Measurements from ENCODE around the gene HDAC4. TPM values are rescaled to one million over a fixed set of nuclear protein-coding genes. Genes with fewer than 3 reads are reported as not detected.

HDAC4 gene
- total RNA-seq, 2 experiments from 2014 or later: 25.2 to 65.1 TPM

GRCh38 chr2:239438368-239438767, 37.5 kb upstream of the HDAC4 start:
- H3K27ac Mint-ChIP-seq: no peak overlapping the region
- H3K36me3 Mint-ChIP-seq: peaks cover 2% of the 10 kb centered on the region
- peaks cover 18% of the 10 kb centered on the region for H3K4me1 Mint-ChIP-seq
- DNase-seq (no peak), ATAC-seq (no peak)
- CTCF ChIA-PET: no interaction called here
- peaks cover 8% of the 10 kb centered on the region for H3K9me3 Mint-ChIP-seq (ENCODE audit: low read depth)
- H3K27me3 Mint-ChIP-seq: peaks cover 54% of the 10 kb centered on the region
- no peak overlapping the region for H3K4me3 Mint-ChIP-seq

- CTCF ChIA-PET: no interaction called here
- DNase-seq (no peak), ATAC-seq (no peak)
- H3K9me3 Mint-ChIP-seq (ENCODE audit: low read depth): peaks cover 8% of the 10 kb centered on the region
- H3K4me3 Mint-ChIP-seq: no peak overlapping the region
- peaks cover 2% of the 10 kb centered on the region for H3K36me3 Mint-ChIP-seq
- H3K27me3 Mint-ChIP-seq: peaks cover 46% of the 10 kb centered on the region
- no peak overlapping the region for H3K27ac Mint-ChIP-seq
- H3K4me1 Mint-ChIP-seq: peaks cover 18% of the 10 kb centered on the region
These were observed 36.0 kb upstream of the HDAC4 start for GRCh38 chr2:239436669-239437335.

GRCh38 chr2:239436076-239436475, 35.3 kb upstream of the HDAC4 start:
- Mint-ChIP-seq H3K9me3 (ENCODE audit: low read depth) (peaks cover 8% of the 10 kb centered on the region), H3K4me1 (peaks cover 13% of the 10 kb centered on the region), H3K4me3 (no peak overlapping the region), H3K36me3 (peaks cover 2% of the 10 kb centered on the region), H3K27ac (no peak overlapping the region), H3K27me3 (peaks cover 39% of the 10 kb centered on the region)
- no peak for DNase-seq
- CTCF ChIA-PET: no interaction called here
- ATAC-seq: no peak

- Mint-ChIP-seq H3K36me3 (peaks cover 2% of the 10 kb centered on the region), H3K9me3 (ENCODE audit: low read depth) (peaks cover 8% of the 10 kb centered on the region), H3K4me3 (no peak overlapping the region), H3K4me1 (peaks cover 9% of the 10 kb centered on the region), H3K27me3 (peaks cover 26% of the 10 kb centered on the region), H3K27ac (no peak overlapping the region)
- ATAC-seq (peak; percentile 33), DNase-seq (no peak)
- CTCF ChIA-PET: no interaction called here
These were observed 33.1 kb upstream of the HDAC4 start for GRCh38 chr2:239433777-239434403.

GRCh38 chr2:239432174-239432573, 31.4 kb upstream of the HDAC4 start:
- H3K9me3 Mint-ChIP-seq (ENCODE audit: low read depth): peaks cover 8% of the 10 kb centered on the region
- CTCF ChIA-PET: no interaction called here
- ATAC-seq: no peak
- peaks cover 9% of the 10 kb centered on the region for H3K4me1 Mint-ChIP-seq
- H3K27ac Mint-ChIP-seq: no peak overlapping the region
- peaks cover 26% of the 10 kb centered on the region for H3K27me3 Mint-ChIP-seq
- peaks cover 2% of the 10 kb centered on the region for H3K36me3 Mint-ChIP-seq
- H3K4me3 Mint-ChIP-seq: no peak overlapping the region
- DNase-seq: no peak

GRCh38 chr2:239431536-239431935, 30.7 kb upstream of the HDAC4 start:
- ATAC-seq (no peak), DNase-seq (no peak)
- peaks cover 24% of the 10 kb centered on the region for H3K27me3 Mint-ChIP-seq
- H3K4me3 Mint-ChIP-seq: no peak overlapping the region
- H3K4me1 Mint-ChIP-seq: peaks cover 9% of the 10 kb centered on the region
- peaks cover 2% of the 10 kb centered on the region for H3K36me3 Mint-ChIP-seq
- H3K27ac Mint-ChIP-seq: no peak overlapping the region
- peaks cover 8% of the 10 kb centered on the region for H3K9me3 Mint-ChIP-seq (ENCODE audit: low read depth)
- CTCF ChIA-PET: no interaction called here

- DNase-seq: no peak
- Mint-ChIP-seq H3K36me3 (peaks cover 2% of the 10 kb centered on the region), H3K4me1 (peaks cover 9% of the 10 kb centered on the region), H3K27me3 (peaks cover 23% of the 10 kb centered on the region), H3K4me3 (no peak overlapping the region), H3K27ac (no peak overlapping the region), H3K9me3 (ENCODE audit: low read depth) (peaks cover 8% of the 10 kb centered on the region)
- CTCF ChIA-PET: no interaction called here
- ATAC-seq: no peak
These were observed 28.9 kb upstream of the HDAC4 start for GRCh38 chr2:239429473-239430350.

- DNase-seq: no peak
- H3K4me3 Mint-ChIP-seq: no peak overlapping the region
- H3K27ac Mint-ChIP-seq: no peak overlapping the region
- CTCF ChIA-PET: no interaction called here
- H3K27me3 Mint-ChIP-seq: peaks cover 23% of the 10 kb centered on the region
- no peaks in the 10 kb centered on the region for H3K9me3 Mint-ChIP-seq (ENCODE audit: low read depth)
- H3K4me1 Mint-ChIP-seq: no peaks in the 10 kb centered on the region
- ATAC-seq: no peak
- H3K36me3 Mint-ChIP-seq: no peaks in the 10 kb centered on the region
These were observed 24.8 kb upstream of the HDAC4 start for GRCh38 chr2:239425631-239426030.

GRCh38 chr2:239424337-239425045, 23.7 kb upstream of the HDAC4 start:
- H3K27ac Mint-ChIP-seq: no peak overlapping the region
- H3K36me3 Mint-ChIP-seq: no peaks in the 10 kb centered on the region
- no peaks in the 10 kb centered on the region for H3K4me1 Mint-ChIP-seq
- no peaks in the 10 kb centered on the region for H3K9me3 Mint-ChIP-seq (ENCODE audit: low read depth)
- no peak overlapping the region for H3K4me3 Mint-ChIP-seq
- no peak for ATAC-seq
- no peak for DNase-seq
- CTCF ChIA-PET: no interaction called here
- H3K27me3 Mint-ChIP-seq: peaks cover 23% of the 10 kb centered on the region

- Mint-ChIP-seq H3K4me1 (no peaks in the 10 kb centered on the region), H3K27me3 (peaks cover 26% of the 10 kb centered on the region), H3K27ac (no peak overlapping the region), H3K4me3 (no peak overlapping the region), H3K9me3 (ENCODE audit: low read depth) (no peaks in the 10 kb centered on the region), H3K36me3 (no peaks in the 10 kb centered on the region)
- CTCF ChIA-PET: interaction anchor here (0.7 kb wide), 1 partner anchor 468 kb away, joined by 3 read pairs; no protein-coding TSS in a partner anchor
- DNase-seq: no peak
- ATAC-seq: no peak
These were observed 22.7 kb upstream of the HDAC4 start for GRCh38 chr2:239423551-239423950.

GRCh38 chr2:239421851-239422250, 21.0 kb upstream of the HDAC4 start:
- Mint-ChIP-seq H3K27ac (no peak overlapping the region), H3K27me3 (peaks cover 26% of the 10 kb centered on the region), H3K9me3 (ENCODE audit: low read depth) (no peaks in the 10 kb centered on the region), H3K4me1 (no peaks in the 10 kb centered on the region), H3K36me3 (no peaks in the 10 kb centered on the region), H3K4me3 (no peak overlapping the region)
- ATAC-seq (no peak), DNase-seq (no peak)
- CTCF ChIA-PET: no interaction called here

GRCh38 chr2:239420082-239420481, 19.3 kb upstream of the HDAC4 start:
- DNase-seq (no peak), ATAC-seq (no peak)
- CTCF ChIA-PET: no interaction called here
- H3K4me1 Mint-ChIP-seq: no peaks in the 10 kb centered on the region
- no peaks in the 10 kb centered on the region for H3K9me3 Mint-ChIP-seq (ENCODE audit: low read depth)
- peaks cover 37% of the 10 kb centered on the region for H3K27me3 Mint-ChIP-seq
- H3K27ac Mint-ChIP-seq: no peak overlapping the region
- no peak overlapping the region for H3K4me3 Mint-ChIP-seq
- H3K36me3 Mint-ChIP-seq: no peaks in the 10 kb centered on the region

GRCh38 chr2:239418918-239419317, 18.1 kb upstream of the HDAC4 start:
- peaks cover 40% of the 10 kb centered on the region for H3K27me3 Mint-ChIP-seq
- H3K27ac Mint-ChIP-seq: no peak overlapping the region
- peaks cover 2% of the 10 kb centered on the region for H3K36me3 Mint-ChIP-seq
- ATAC-seq (no peak), DNase-seq (no peak)
- CTCF ChIA-PET: no interaction called here
- H3K9me3 Mint-ChIP-seq (ENCODE audit: low read depth): no peaks in the 10 kb centered on the region
- H3K4me1 Mint-ChIP-seq: peaks cover 3% of the 10 kb centered on the region
- H3K4me3 Mint-ChIP-seq: no peak overlapping the region

All from activated CD8-positive, alpha-beta memory T cell treated with anti-CD3 and anti-CD28 coated beads, Interleukin-2, amount 10 ng/mL, durations not matched to agents 7 days and 5 days (primary cell).